Neutrophil (primary cell): Measurements from ENCODE around the gene RAPGEF2.

Experiments used
- H3K27ac ChIP-seq: fragments of 200-600 bp; sonication (generic); 2 replicates; pipeline ENCODE4 v1.5.1; 2016; ENCODE audit warnings: mild to moderate bottlenecking, moderate library complexity
- H3K27me3 ChIP-seq: fragments of 200-600 bp; sonication (generic); 2 replicates; pipeline ENCODE4 v1.6.0; 2016; ENCODE audit warnings: mild to moderate bottlenecking
- H3K36me3 ChIP-seq: fragments of 200-600 bp; sonication (generic); 2 replicates; pipeline ENCODE4 v1.5.1; 2017
- H3K4me1 ChIP-seq, 2 experiments: fragments of 200-600 bp in 1 of 2; sonication (generic) in 1 of 2; 1 replicate in 1 of 2; 2 replicates in 1 of 2; pipeline versions ENCODE4 v1.5.1 to v1.6.1; 2013 to 2016; ENCODE audit warnings: low read depth in 1 of 2, low read length in 1 of 2, mild to moderate bottlenecking in 1 of 2, moderate library complexity in 1 of 2; ENCODE audit not compliant: control insufficient read depth in 1 of 2, insufficient read depth in 1 of 2
- H3K4me3 ChIP-seq, 2 experiments: fragments of 200-600 bp in 1 of 2; sonication (generic) in 1 of 2; 1 replicate in 1 of 2; 2 replicates in 1 of 2; pipeline ENCODE4 v1.5.1; 2013 to 2016; ENCODE audit warnings: low read depth in 1 of 2, low read length in 1 of 2, mild to moderate bottlenecking in 1 of 2, moderate library complexity in 1 of 2
- H3K9me3 ChIP-seq: fragments of 200-600 bp; sonication (generic); 2 replicates; pipeline ENCODE4 v1.5.1; 2016
- CTCF ChIP-seq: fragments of 200-600 bp; sonication (generic); IDR thresholded peaks from 2 replicates; pipeline ENCODE4 v1.5.1; 2016; ENCODE audit warnings: antibody characterized with exemption

Gene RAPGEF2

GRCh38 chr4:159222043-159222552, 119.2 kb downstream of the RAPGEF2 start:
- Histone ChIP-seq H3K4me1 (peaks cover 0 to 8% of the 10 kb centered on the region in 2 experiments), H3K36me3 (no peaks in the 10 kb centered on the region), H3K4me3 (no peak overlapping the region), H3K27me3 (no peaks in the 10 kb centered on the region), H3K27ac (no peak overlapping the region), H3K9me3 (no peaks in the 10 kb centered on the region)
- TF ChIP-seq CTCF = no peak

DNA sequence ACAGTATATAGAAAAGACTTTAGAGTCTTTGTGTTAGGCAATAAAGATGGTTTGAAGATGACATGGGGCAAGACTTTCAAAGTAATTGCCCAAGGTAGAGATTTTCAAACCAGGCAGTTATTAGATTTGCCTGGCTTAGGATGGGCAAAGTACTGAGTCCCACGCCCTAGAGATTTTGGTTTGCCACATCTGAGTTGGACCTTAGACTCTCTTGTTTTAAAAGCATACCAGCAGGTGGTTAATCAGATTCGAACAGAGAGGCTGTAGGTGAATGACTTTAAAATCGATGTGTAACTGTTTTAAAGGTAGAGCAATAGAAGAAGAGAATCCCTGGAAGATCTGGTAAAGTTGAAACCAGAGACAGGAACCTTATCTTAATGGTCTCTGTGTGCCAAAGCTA, 121.5 kb downstream of the RAPGEF2 start:
- no peaks in the 10 kb centered on the region for H3K9me3 ChIP-seq
- H3K27me3 ChIP-seq = no peaks in the 10 kb centered on the region
- H3K4me3 ChIP-seq = no peak overlapping the region
- TF ChIP-seq CTCF = no peak
- peaks cover 0 to 7% of the 10 kb centered on the region in 2 experiments for H3K4me1 ChIP-seq
- no peaks in the 10 kb centered on the region for H3K36me3 ChIP-seq
- H3K27ac ChIP-seq = no peak overlapping the region

DNA sequence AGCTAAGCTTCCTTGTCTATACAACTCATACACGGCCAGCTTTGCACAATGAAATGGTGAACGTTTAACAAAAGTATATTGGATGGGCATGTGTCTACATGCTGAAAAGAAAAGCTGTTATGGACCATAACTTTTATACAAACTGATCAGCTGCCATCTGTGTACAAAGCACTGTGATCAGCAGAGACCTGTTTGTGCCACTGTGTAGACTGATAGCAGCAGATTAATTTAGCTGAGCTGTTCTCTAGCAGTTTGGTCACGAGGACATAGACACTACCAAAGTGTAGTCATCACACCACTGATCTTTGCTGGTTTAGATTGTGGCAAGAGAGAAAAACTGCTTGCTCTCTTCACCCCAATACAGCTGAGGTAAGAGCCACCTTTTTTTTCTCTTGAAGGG, 124.5 kb downstream of the RAPGEF2 start:
- Histone ChIP-seq H3K27ac (no peak overlapping the region), H3K27me3 (no peaks in the 10 kb centered on the region), H3K4me1 (no peaks in the 10 kb centered on the region), H3K9me3 (no peaks in the 10 kb centered on the region), H3K36me3 (no peaks in the 10 kb centered on the region), H3K4me3 (no peak overlapping the region)
- TF ChIP-seq CTCF = no peak

GRCh38 chr4:159227984-159228383, 125.1 kb downstream of the RAPGEF2 start:
- Histone ChIP-seq H3K27ac (no peak overlapping the region), H3K4me3 (no peak overlapping the region), H3K27me3 (no peaks in the 10 kb centered on the region), H3K4me1 (no peaks in the 10 kb centered on the region), H3K36me3 (no peaks in the 10 kb centered on the region), H3K9me3 (no peaks in the 10 kb centered on the region)
- no peak for TF ChIP-seq CTCF

- no peak overlapping the region for H3K4me3 ChIP-seq
- H3K9me3 ChIP-seq = no peaks in the 10 kb centered on the region
- TF ChIP-seq CTCF = no peak
- H3K27ac ChIP-seq = no peak overlapping the region
- no peaks in the 10 kb centered on the region for H3K27me3 ChIP-seq
- no peaks in the 10 kb centered on the region for H3K36me3 ChIP-seq
- no peaks in the 10 kb centered on the region for H3K4me1 ChIP-seq
Observed at GRCh38 chr4:159229164-159229563, 126.3 kb downstream of the RAPGEF2 start.
